ENCODE measurements around the gene NELFB.

NELFB gene

DNA sequence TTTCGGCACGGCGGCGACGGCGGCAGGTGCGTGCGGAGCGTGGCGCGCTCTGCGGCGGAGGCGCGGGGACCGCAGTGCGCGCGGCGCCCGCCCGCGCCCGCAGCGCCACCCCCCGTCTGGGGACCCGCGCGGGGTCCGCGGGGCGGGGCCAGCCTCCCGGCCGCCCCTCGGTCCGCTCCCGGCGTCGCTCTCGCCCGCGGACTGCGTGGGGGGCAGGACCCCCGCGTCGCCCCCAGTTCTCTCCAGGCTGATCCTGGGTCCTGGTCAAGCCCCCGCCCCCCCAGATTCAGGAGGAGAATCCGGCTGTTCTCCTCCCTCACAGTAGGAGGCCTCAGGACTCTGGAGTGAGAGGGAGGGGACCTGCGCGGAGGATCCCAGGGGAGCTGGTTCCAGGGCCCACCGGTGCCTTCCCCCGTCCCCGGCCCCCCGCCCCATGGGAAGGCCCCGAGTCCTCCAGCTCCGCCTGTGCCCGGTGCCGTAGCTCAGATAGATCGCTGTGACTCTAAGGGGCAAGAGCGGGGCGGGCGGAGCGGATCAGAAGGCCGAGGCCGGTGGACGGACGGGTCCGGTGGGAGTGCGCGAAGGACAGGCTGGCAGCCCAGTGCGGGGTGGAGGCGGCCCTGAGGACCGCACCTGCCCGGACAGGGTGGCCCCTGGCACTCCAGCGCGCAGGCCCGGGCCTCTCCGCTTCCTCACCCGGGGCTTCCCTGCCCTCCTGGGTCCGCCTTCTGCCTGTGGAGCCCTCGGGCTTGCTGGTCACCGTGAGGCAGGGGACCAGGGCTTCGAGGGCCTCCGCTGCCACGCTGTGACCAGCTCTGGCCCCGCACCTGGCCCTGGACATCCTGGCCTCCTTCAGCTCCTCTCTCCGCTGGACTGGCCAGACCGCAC is 32.7 kb upstream of the NELFB start, which contains the start of gene RNF208:
Gene RNF208, minus strand, starts transcription at position 51 of the 888 bp plus-strand sequence. CDS start 1,028 bp downstream, outside the sequence.
- Histone ChIP-seq H3K4me3 (ENCODE audit: low read depth, low read length) (peak within 1 kb of the TSS; percentile 49), H3K36me3 (no peaks in the 10 kb centered on the region), H3K27ac (peak within 1 kb of the TSS; percentile 28; the same call in 1 of the 2 replicates), H3K9me3 (ENCODE audit: severe bottlenecking) (no peaks in the 10 kb centered on the region), H3K27me3 (ENCODE audit: insufficient read depth, low read depth, severe bottlenecking) (no peaks in the 10 kb centered on the region)
- DNase-seq, result peak; percentile 23
- TF ChIP-seq, protein P1, sequence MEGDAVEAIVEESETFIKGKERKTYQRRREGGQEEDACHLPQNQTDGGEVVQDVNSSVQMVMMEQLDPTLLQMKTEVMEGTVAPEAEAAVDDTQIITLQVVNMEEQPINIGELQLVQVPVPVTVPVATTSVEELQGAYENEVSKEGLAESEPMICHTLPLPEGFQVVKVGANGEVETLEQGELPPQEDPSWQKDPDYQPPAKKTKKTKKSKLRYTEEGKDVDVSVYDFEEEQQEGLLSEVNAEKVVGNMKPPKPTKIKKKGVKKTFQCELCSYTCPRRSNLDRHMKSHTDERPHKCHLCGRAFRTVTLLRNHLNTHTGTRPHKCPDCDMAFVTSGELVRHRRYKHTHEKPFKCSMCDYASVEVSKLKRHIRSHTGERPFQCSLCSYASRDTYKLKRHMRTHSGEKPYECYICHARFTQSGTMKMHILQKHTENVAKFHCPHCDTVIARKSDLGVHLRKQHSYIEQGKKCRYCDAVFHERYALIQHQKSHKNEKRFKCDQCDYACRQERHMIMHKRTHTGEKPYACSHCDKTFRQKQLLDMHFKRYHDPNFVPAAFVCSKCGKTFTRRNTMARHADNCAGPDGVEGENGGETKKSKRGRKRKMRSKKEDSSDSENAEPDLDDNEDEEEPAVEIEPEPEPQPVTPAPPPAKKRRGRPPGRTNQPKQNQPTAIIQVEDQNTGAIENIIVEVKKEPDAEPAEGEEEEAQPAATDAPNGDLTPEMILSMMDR (IDR thresholded peaks at IDR 0.05; ENCODE audit: low read depth, low read length), result no peak

DNA sequence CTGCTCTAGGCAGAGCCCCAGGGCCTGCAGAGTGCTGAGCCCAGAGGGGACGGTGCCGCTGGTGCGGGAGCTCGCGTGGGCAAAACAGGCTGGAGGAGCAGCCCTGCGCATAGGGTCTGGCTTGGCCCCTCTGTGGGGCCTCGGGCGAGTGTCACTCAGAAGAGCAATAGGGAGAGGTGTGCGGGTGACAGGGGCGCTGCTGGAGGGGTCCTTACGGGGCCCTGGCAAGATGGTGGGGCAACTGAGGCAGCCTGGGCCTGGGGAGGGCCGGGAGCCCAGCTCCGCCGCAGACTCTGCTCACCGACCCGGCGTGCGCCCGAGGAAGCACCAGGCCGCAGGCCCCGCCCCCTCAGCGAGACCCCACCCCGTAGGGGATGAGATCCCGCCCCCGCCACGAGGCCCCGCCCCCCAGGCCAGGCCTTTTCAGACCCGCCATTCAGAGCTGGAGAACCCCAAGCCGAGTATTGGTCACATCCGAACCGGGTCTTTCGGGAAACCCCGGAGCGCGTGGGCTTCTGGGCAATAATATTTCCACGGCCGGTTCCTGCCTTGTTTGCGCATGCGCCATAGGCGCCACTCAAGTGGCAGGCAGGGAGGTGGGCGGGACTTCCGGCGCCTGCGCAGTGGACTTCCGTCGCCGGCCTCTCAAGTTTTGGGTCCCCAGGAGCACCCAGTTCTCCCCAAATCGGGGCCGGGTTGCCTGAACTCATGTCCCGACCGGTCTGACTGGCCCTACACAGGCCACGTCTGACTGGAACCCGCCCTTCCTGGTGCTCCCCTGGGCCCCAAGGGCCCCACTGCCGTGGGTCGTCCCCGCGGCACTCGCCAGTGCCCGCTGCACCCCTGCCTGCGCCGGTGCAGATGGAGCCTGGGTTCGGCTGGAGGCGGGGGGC is 31.8 kb upstream of the NELFB start:
- Histone ChIP-seq H3K27me3 (ENCODE audit: insufficient read depth, low read depth, severe bottlenecking) (no peaks in the 10 kb centered on the region), H3K4me3 (ENCODE audit: low read depth, low read length) (peak overlapping the region; percentile 66), H3K9me3 (ENCODE audit: severe bottlenecking) (no peaks in the 10 kb centered on the region), H3K27ac (peak overlapping the region; percentile 51), H3K36me3 (no peaks in the 10 kb centered on the region)
- TF ChIP-seq, protein P1 (IDR thresholded peaks at IDR 0.05; ENCODE audit: low read depth, low read length), result no peak
- DNase-seq, result peak; percentile 93

DNA sequence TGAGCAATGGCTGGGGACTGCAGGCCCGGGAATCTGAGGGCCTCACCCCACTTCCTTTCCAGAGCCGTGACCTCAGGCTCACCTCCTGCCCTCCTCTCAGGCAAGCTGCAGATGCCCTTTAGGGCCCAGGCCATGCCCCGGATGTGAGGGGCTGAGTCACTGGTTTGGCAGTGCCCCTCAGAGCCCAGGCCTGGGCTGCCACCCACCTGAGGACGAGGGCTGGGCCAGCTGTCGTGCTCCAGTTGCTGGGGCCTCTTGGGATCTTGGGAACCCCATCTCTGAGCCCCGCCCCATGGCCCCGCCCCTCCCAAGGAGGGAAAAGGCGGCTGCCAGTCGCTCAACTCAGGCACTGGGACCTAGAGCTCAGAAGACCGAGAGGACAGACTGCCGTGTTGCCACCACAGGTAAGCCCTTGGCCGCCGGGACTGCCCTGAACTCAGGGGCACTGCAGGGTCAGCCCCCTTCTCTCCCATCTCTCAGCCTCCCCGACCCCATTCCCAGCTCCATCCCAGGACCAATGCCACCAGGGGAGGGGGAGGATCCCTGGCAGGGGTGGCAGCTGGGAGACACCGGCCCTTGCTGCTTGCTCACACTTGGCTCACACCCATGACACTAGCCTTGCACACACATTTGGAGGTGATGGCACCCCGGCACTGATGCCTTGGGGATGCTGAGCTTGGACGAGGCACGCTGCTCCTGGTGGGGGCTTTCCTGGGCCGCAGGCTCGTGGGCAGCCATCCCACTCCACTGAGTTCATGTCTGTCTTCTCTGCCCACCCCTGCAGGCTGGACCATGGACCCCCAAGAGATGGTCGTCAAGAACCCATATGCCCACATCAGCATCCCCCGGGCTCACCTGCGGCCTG is 30.1 kb upstream of the NELFB start, which contains the start of gene CYSRT1:
Gene CYSRT1, plus strand, starts transcription at position 345 of the 865 bp plus-strand sequence. Its CDS starts 448 bp downstream, at position 793.
- DNase-seq, result no peak
- H3K9me3 ChIP-seq (ENCODE audit: severe bottlenecking), result no peaks in the 10 kb centered on the region
- H3K4me3 ChIP-seq (ENCODE audit: low read depth, low read length), result peak within 1 kb of the TSS; percentile 66
- TF ChIP-seq, protein P1 (IDR thresholded peaks at IDR 0.05; ENCODE audit: low read depth, low read length), result no peak
- no peak within 1 kb of the TSS for H3K27ac ChIP-seq
- no peaks in the 10 kb centered on the region for H3K27me3 ChIP-seq (ENCODE audit: insufficient read depth, low read depth, severe bottlenecking)
- H3K36me3 ChIP-seq, result no peaks in the 10 kb centered on the region

DNA sequence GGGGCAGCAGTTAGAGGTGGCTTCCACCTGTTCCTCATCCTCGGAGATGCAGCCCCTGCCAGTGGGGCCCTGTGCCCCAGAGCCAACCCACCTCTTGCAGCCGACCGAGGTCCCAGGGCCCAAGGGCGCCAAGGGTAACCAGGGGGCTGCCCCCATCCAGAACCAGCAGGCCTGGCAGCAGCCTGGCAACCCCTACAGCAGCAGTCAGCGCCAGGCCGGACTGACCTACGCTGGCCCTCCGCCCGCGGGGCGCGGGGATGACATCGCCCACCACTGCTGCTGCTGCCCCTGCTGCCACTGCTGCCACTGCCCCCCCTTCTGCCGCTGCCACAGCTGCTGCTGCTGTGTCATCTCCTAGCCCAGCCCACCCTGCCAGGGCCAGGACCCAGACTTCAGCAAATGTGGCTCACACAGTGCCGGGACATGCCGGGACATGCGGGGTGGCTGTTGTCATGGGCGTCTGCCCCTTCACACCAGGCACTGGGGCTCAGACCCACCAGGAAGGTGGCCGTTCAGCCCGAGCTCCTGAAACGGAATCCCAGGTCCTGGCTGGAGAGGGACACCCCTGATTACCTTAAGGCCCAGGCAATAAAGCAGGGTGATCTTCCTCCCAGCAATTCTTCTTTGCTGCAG is 29.3 kb upstream of the NELFB start:
- TF ChIP-seq, protein P1 (IDR thresholded peaks at IDR 0.05; ENCODE audit: low read depth, low read length), result no peak
- DNase-seq, result no peak
- Histone ChIP-seq H3K27me3 (ENCODE audit: insufficient read depth, low read depth, severe bottlenecking) (no peaks in the 10 kb centered on the region), H3K9me3 (ENCODE audit: severe bottlenecking) (no peaks in the 10 kb centered on the region), H3K27ac (no peak overlapping the region), H3K36me3 (no peaks in the 10 kb centered on the region), H3K4me3 (ENCODE audit: low read depth, low read length) (no peak overlapping the region)

Measured in WERI-Rb-1 (cell line).